Cardiac fibroblast (primary cell): ENCODE measurements around the gene PBRM1.

Source experiments
- DNase-seq, 2 donors: peaks; one replicate each; pipeline versions ENCODE4 v3.0.0 to v3.0.0-alpha.2; 2010; ENCODE audit warnings: low read depth in 2 of 2
- H3K4me3 ChIP-seq, 2 donors: replicated peaks in 1 of 2; 1 replicate in 1 of 2; 2 replicates in 1 of 2; pipeline ENCODE4 v1.5.1; 2011; ENCODE audit warnings: low read depth in 2 of 2, low read length in 2 of 2, mild to moderate bottlenecking in 2 of 2, moderate library complexity in 1 of 2
- TF ChIP-seq, protein P1 (sequence below): IDR thresholded peaks from one replicate; pipeline ENCODE4 v1.5.1; 2011; ENCODE audit warnings: low read depth, mild to moderate bottlenecking, low read length, inconsistent platforms

Gene PBRM1

DNA sequence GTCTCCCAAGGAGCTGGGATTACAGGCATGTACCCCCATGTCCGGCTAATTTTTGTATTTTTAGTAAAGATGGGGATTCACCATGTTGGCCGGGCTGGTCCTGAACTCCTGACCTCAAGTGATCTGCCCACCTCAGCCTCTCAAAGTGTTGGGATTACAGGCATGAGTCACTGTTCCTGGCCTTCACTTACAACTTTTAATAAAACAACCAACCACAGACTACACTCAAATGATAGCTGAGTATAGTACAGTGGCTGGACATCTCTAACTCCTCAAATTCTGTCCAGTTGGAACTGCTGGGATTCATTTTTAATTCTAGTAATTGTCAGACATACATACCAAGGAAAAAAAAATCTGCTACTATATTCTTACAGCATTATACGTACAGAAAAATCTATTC, 71.0 kb downstream of the PBRM1 start:
- H3K4me3 ChIP-seq, result no peak overlapping the region
- TF ChIP-seq, protein P1, sequence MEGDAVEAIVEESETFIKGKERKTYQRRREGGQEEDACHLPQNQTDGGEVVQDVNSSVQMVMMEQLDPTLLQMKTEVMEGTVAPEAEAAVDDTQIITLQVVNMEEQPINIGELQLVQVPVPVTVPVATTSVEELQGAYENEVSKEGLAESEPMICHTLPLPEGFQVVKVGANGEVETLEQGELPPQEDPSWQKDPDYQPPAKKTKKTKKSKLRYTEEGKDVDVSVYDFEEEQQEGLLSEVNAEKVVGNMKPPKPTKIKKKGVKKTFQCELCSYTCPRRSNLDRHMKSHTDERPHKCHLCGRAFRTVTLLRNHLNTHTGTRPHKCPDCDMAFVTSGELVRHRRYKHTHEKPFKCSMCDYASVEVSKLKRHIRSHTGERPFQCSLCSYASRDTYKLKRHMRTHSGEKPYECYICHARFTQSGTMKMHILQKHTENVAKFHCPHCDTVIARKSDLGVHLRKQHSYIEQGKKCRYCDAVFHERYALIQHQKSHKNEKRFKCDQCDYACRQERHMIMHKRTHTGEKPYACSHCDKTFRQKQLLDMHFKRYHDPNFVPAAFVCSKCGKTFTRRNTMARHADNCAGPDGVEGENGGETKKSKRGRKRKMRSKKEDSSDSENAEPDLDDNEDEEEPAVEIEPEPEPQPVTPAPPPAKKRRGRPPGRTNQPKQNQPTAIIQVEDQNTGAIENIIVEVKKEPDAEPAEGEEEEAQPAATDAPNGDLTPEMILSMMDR, result no peak
- peak in 1 of 2 donors; percentile 14 for DNase-seq

DNA sequence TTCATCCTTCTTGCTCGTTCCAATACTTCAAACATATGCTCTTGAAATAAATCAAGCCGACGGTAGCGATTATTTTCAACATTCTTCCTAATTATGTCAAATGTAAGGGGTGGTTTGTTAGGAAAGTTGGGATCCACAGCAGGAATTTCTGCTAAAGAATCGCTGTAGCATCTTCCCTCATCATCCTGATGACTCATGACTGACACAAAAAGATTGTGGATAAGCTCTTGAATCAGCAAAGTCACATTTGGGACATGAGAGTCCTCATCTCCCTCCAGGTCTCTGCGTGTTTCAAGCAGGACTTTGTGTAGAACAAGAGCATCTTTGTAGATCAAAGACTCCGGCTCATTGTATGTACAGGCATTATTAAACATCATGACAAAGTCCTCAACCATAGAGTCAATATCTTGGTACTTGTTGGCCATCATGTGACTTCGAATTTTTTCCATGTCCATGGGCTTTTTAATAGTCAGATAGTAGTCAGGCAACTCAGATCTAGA, 76.3 kb downstream of the PBRM1 start:
- no peak overlapping the region for H3K4me3 ChIP-seq
- no peak for DNase-seq
- TF ChIP-seq, protein P1, result no peak

- TF ChIP-seq, protein P1, result no peak
- DNase-seq, result no peak
- H3K4me3 ChIP-seq, result no peak overlapping the region
These were observed 77.4 kb downstream of the PBRM1 start for GRCh38 chr3:52608337-52608736.

DNA sequence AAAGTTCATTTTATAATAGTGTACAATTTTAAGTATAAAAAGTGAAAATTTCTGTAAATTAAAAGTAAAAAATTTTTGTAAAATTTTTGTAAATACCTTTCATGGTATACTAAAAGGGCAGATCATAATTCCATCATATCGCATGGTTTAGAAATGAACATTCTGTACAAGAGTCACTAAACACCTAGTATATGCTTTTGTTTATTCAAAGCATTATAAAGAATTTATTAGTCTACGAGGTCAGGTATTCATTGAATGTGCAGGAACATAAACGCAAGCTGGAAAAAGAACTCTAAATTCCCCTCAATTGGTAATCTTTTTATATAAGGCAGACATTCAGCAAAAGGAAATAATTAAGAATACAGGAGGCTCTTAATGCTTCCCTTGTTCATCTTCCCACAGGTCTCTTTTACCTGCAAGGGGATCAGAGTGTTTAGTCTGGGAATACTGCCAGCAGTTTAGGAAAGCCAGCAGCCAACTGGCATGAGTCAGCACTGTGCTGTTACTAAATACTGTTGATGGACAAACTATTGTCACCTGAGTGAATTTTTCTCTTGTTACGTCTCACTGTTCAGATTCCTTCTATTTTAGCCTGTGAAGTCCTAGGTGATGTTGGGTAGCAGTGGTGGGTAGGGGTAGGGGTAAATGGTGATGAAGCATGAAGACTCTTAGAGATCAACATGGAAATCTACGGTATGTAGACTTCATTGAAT, 79.2 kb downstream of the PBRM1 start:
- TF ChIP-seq, protein P1, result no peak
- H3K4me3 ChIP-seq, result no peak overlapping the region
- peak; percentile 37 to 62 for DNase-seq

DNA sequence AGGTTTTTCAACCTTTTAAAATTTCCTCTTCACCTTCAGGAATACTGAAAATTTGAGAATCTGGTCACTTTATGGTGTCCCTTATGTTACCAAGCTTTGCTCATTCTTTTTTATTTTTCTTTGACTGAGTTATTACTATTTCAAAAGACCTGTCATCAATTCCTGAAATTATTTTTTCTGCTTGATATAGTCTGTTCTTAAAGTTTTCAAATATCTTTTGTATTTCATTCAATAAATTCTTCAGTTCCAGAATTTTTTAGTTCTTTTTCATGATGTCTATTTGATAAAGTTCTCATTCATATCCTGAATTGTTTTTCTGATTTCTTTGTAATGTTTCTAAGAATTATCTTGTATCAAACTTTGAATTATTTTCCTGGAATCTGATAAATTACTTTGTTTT, 85.5 kb downstream of the PBRM1 start:
- TF ChIP-seq, protein P1, result no peak
- DNase-seq, result no peak

DNA sequence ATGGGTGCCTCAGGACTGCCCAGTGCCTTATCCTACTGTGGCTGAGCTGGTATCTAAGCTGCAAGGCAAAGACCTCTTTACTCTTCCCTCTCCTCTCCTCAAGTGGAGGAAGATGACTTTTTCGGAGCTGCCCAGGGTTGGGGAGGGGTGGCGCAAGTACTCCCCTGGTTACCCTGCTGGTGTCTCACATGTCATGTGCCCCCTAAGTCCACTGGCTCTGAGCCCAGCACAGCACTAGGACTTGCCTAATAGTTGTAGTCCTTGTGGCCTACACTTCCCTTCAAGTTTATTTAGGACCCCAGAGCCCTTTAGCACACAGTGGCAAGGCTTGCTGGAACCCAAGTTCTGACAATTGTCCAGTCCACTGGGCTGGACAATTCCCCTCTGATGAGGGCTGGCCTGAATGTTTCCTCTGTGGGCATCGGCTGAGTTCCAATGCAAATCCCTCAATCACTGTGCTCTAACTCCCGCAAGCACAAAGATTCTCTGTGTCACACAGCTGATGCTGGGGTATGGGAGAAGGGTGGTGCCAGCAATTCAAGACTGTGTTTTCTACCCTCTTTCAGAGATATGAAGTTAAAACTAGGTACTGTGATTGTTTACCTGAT, 89.0 kb downstream of the PBRM1 start:
- TF ChIP-seq, protein P1, result no peak
- no peak overlapping the region for H3K4me3 ChIP-seq
- no peak for DNase-seq

More for the DNA sequence above, 85.5 kb downstream of the PBRM1 start:
- H3K4me3 ChIP-seq, result no peak overlapping the region
